Medulla oblongata (tissue), 1 donor: ENCODE data around the gene H2AZ2.
"Not testable (repeated sequence)": the region's sequence is repeated elsewhere in the genome, so short reads cannot be mapped to it uniquely, and the experiment has no call there.

Experiments used
- DNase-seq: peaks from one replicate; pipeline ENCODE4 v3.0.0-alpha.2; 2015; ENCODE audit errors: extremely low spot score

The H2AZ2 gene

GRCh38 chr7:44785218-44785617, 62.7 kb downstream of the H2AZ2 start:
- DNase-seq = not testable (repeated sequence)

GRCh38 chr7:44784364-44784763, 63.5 kb downstream of the H2AZ2 start:
- DNase-seq = no peak

GRCh38 chr7:44783407-44783806, 64.5 kb downstream of the H2AZ2 start:
- DNase-seq = no peak

- no peak for DNase-seq
These were observed 65.4 kb downstream of the H2AZ2 start for GRCh38 chr7:44782460-44782859.
